Calu3 (cell line): ENCODE measurements around the gene OR2S2. TPM values are rescaled to one million over a fixed set of nuclear protein-coding genes. Genes with fewer than 3 reads are reported as not detected.
"Not testable (repeated sequence)": the region's sequence is repeated elsewhere in the genome, so short reads cannot be mapped to it uniquely, and the experiment has no call there.

Source experiments
- BruUV-seq: library from RNA; stranded (reverse); fragments of 400-500 nt; replicated peaks from 2 replicates; lab custom pipeline; 2021; lab: Mats Ljungman, UMichigan
- CTCF ChIA-PET: fragments of 300-600 bp; sonication (Branson Sonifier 250); formaldehyde crosslinking; loops from one replicate; lab custom pipeline; 2022; ENCODE audit warnings: antibody characterized with exemption; lab: Charles Lee
- DNase-seq: peaks from one replicate; pipeline ENCODE4 v3.0.0; 2022
- H3K27ac Mint-ChIP-seq: one replicate; pipeline ENCODE4 v1.8.0; 2022; ENCODE audit warnings: mixed read lengths; ENCODE audit not compliant: unreplicated experiment
- H3K27me3 Mint-ChIP-seq: one replicate; pipeline ENCODE4 v1.8.0; 2022; ENCODE audit warnings: mixed read lengths; ENCODE audit not compliant: unreplicated experiment
- H3K36me3 Mint-ChIP-seq: one replicate; pipeline ENCODE4 v1.8.0; 2022; ENCODE audit warnings: mild to moderate bottlenecking, moderate library complexity, mixed read lengths; ENCODE audit not compliant: insufficient read depth, unreplicated experiment
- H3K4me1 Mint-ChIP-seq: one replicate; pipeline ENCODE4 v1.8.0; 2022; ENCODE audit warnings: mild to moderate bottlenecking, low read depth, mixed read lengths; ENCODE audit not compliant: unreplicated experiment
- H3K4me3 Mint-ChIP-seq: one replicate; pipeline ENCODE4 v1.8.0; 2022; ENCODE audit warnings: mild to moderate bottlenecking, low read depth, moderate library complexity, mixed read lengths; ENCODE audit not compliant: unreplicated experiment
- H3K9me3 Mint-ChIP-seq: one replicate; pipeline ENCODE4 v1.8.0; 2022; ENCODE audit warnings: low read depth, mixed read lengths; ENCODE audit not compliant: unreplicated experiment
- intact Hi-C: fragments of 100-400 bp; cut with micrococcal nuclease; formaldehyde crosslinking; loops from one replicate; pipeline ENCODE4 v1.10.0; 2022; ENCODE audit not compliant: unreplicated experiment
- total RNA-seq: library from RNA; stranded (reverse); gene quantifications from 2 replicates; pipeline ENCODE4 v1.2.3, GENCODE V29; 2022
- TF ChIP-seq, protein P1 (sequence below): fragments of 200-600 bp; IDR thresholded peaks from one replicate; pipeline ENCODE4 v1.8.0; 2022; ENCODE audit warnings: antibody characterized with exemption; ENCODE audit not compliant: unreplicated experiment

Gene OR2S2
- total RNA-seq, 1 experiment from 2014 or later = not detected

DNA sequence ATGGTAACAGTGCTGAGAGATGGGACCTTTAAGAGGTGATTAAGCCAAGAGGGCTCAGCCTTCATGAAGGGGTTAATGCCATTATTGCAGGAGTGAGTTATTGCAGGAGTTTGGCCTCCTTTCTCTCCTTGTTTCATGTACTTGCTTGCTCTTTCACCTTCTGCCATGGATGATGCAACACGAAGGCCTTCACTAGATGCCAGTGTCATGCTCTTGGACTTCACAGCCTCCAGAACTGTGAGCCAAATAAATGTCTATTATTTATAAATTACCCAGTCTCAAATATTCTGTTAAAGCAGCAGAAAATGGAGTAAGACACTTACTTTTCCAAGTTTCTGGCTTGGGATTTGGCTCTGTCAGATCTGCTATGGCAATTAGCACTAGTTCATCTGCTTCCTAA is 40.4 kb upstream of the OR2S2 start:
- intact Hi-C loops = no loop called here
- Mint-ChIP-seq H3K4me3 (no peak overlapping the region), H3K9me3 (no peaks in the 10 kb centered on the region), H3K27ac (no peak overlapping the region), H3K4me1 (no peaks in the 10 kb centered on the region), H3K36me3 (no peaks in the 10 kb centered on the region), H3K27me3 (peaks cover 34% of the 10 kb centered on the region)
- no peak for DNase-seq
- CTCF ChIA-PET = no interaction called here
- TF ChIP-seq, protein P1, sequence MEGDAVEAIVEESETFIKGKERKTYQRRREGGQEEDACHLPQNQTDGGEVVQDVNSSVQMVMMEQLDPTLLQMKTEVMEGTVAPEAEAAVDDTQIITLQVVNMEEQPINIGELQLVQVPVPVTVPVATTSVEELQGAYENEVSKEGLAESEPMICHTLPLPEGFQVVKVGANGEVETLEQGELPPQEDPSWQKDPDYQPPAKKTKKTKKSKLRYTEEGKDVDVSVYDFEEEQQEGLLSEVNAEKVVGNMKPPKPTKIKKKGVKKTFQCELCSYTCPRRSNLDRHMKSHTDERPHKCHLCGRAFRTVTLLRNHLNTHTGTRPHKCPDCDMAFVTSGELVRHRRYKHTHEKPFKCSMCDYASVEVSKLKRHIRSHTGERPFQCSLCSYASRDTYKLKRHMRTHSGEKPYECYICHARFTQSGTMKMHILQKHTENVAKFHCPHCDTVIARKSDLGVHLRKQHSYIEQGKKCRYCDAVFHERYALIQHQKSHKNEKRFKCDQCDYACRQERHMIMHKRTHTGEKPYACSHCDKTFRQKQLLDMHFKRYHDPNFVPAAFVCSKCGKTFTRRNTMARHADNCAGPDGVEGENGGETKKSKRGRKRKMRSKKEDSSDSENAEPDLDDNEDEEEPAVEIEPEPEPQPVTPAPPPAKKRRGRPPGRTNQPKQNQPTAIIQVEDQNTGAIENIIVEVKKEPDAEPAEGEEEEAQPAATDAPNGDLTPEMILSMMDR = no peak
- no TSS peak for BruUV-seq

GRCh38 chr9:35997016-35997415 is 39.1 kb upstream of the OR2S2 start:
- CTCF ChIA-PET, H3K9me3 Mint-ChIP-seq, intact Hi-C loops, H3K36me3 Mint-ChIP-seq, BruUV-seq, H3K4me3 Mint-ChIP-seq, H3K27ac Mint-ChIP-seq, DNase-seq, H3K4me1 Mint-ChIP-seq: not testable (repeated sequence)
- H3K27me3 Mint-ChIP-seq = peaks cover 22% of the 10 kb centered on the region

- Mint-ChIP-seq H3K4me1 (no peaks in the 10 kb centered on the region), H3K9me3 (no peaks in the 10 kb centered on the region), H3K36me3 (no peaks in the 10 kb centered on the region), H3K27me3 (peaks cover 17% of the 10 kb centered on the region), H3K4me3 (no peak overlapping the region), H3K27ac (no peak overlapping the region)
- CTCF ChIA-PET = no interaction called here
- TF ChIP-seq, protein P1 = no peak
- no TSS peak for BruUV-seq
- no peak for DNase-seq
- intact Hi-C loops = no loop called here
Observed at GRCh38 chr9:35996358-35996970, 38.5 kb upstream of the OR2S2 start.

- H3K4me3 Mint-ChIP-seq = no peak overlapping the region
- no peak overlapping the region for H3K27ac Mint-ChIP-seq
- CTCF ChIA-PET = no interaction called here
- no peaks in the 10 kb centered on the region for H3K9me3 Mint-ChIP-seq
- intact Hi-C loops = no loop called here
- DNase-seq = no peak
- no peaks in the 10 kb centered on the region for H3K36me3 Mint-ChIP-seq
- BruUV-seq = no TSS peak
- peaks cover 14% of the 10 kb centered on the region for H3K27me3 Mint-ChIP-seq
- no peaks in the 10 kb centered on the region for H3K4me1 Mint-ChIP-seq
- TF ChIP-seq, protein P1 = no peak
Observed at GRCh38 chr9:35994959-35995358, 37.0 kb upstream of the OR2S2 start.

DNA sequence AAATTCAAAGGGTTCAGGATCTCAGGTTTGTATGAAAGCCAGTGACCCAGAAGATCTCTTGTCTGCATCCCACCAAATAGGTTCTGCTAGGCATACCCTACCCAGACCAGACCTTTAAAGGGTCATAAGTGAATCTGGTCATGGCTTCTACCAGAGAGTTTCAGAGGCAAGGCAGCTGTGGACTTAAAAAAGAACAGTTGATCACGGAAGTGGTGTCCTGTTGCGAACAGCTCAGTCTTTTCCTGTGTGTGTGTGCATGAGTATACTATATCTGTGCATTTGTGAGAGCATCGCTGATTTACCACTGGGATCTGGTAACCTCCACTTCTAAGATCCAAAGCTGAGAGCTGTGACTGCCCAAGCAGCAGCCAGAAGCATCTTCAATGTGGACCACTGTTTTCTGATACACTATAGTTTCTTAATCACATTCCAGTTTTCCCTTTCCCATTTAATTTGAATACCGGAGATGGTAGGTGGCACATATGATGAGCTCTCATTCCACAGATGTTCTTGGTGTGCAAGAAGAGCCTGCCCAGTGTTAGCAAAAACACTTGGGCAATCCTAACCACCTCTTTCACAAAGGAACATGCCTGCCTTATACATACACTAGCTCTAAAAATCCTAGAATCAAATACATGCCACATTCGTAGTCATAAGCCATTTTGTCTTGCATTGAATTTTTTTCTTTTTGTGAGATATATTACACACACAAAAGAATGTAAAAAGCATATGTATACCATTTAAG is 36.2 kb upstream of the OR2S2 start:
- DNase-seq = no peak
- TF ChIP-seq, protein P1 = no peak
- Mint-ChIP-seq H3K4me1 (no peaks in the 10 kb centered on the region), H3K27ac (no peak overlapping the region), H3K9me3 (no peaks in the 10 kb centered on the region), H3K4me3 (no peak overlapping the region), H3K36me3 (no peaks in the 10 kb centered on the region), H3K27me3 (peaks cover 20% of the 10 kb centered on the region)
- BruUV-seq = no TSS peak
- CTCF ChIA-PET = no interaction called here
- intact Hi-C loops = loop anchor here (2.0 kb wide), 1 partner anchor 31 kb away; no protein-coding TSS in a partner anchor

- not testable (repeated sequence) for H3K9me3 Mint-ChIP-seq, H3K36me3 Mint-ChIP-seq, H3K4me3 Mint-ChIP-seq, DNase-seq, H3K4me1 Mint-ChIP-seq, H3K27ac Mint-ChIP-seq, BruUV-seq
- H3K27me3 Mint-ChIP-seq = peaks cover 31% of the 10 kb centered on the region
- intact Hi-C loops = loop anchor here (2.0 kb wide), 1 partner anchor 32 kb away; no protein-coding TSS in a partner anchor
- CTCF ChIA-PET = interaction anchor here (0.5 kb wide), 1 partner anchor 115 kb away, joined by 4 read pairs; no protein-coding TSS in a partner anchor
Observed at GRCh38 chr9:35993136-35993535, 35.2 kb upstream of the OR2S2 start.
